ENCODE results near the gene PRSS48.

DNA sequence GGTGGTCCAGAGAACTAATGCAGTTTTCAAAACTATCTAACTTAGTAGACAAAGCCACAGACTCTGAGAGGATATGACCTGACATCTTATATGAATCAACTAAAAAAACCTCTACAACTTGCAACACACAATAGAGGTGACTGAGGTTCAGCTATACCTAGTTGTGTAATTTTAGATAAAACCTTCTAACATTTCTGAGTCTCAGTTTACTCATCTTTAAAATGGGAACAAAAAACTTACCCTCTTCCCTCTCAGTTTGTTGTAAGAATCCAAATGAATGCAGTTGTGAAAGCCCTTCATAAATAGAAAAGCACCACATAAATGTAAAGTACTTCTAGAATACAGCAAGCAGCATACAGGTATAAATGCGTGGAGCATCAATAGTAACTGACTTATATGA lies 42.5 kb downstream of the PRSS48 start:
- TF ChIP-seq, protein P1, sequence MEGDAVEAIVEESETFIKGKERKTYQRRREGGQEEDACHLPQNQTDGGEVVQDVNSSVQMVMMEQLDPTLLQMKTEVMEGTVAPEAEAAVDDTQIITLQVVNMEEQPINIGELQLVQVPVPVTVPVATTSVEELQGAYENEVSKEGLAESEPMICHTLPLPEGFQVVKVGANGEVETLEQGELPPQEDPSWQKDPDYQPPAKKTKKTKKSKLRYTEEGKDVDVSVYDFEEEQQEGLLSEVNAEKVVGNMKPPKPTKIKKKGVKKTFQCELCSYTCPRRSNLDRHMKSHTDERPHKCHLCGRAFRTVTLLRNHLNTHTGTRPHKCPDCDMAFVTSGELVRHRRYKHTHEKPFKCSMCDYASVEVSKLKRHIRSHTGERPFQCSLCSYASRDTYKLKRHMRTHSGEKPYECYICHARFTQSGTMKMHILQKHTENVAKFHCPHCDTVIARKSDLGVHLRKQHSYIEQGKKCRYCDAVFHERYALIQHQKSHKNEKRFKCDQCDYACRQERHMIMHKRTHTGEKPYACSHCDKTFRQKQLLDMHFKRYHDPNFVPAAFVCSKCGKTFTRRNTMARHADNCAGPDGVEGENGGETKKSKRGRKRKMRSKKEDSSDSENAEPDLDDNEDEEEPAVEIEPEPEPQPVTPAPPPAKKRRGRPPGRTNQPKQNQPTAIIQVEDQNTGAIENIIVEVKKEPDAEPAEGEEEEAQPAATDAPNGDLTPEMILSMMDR (IDR thresholded peaks at IDR 0.05; ENCODE audit: borderline replicate concordance, extremely low read depth, low read length, poor library complexity, severe bottlenecking): no peak
- no peak for TF ChIP-seq EZH2 (IDR thresholded peaks at IDR 0.05; ENCODE audit: borderline replicate concordance, low read depth, low read length, severe bottlenecking)

Measured in DND-41 (cell line).